SJCRH30 (cell line): ENCODE results near the gene LRRC28. TPM values are rescaled to one million over a fixed set of nuclear protein-coding genes. Genes with fewer than 3 reads are reported as not detected.

Experiments used
- DNase-seq, 2 experiments: peaks; one replicate each; pipeline ENCODE4 v3.0.0-alpha.2; 2015 to 2020
- H3K27ac ChIP-seq: fragments of 250-450 bp; sonication (Bioruptor Pico); 2 replicates; pipeline ENCODE4 v1.5.1; 2020; ENCODE audit warnings: mild to moderate bottlenecking, moderate library complexity
- H3K27me3 ChIP-seq: fragments of 250-450 bp; sonication (Bioruptor Pico); 2 replicates; pipeline ENCODE4 v1.5.1; 2020; ENCODE audit warnings: mild to moderate bottlenecking, moderate library complexity
- H3K36me3 ChIP-seq: fragments of 250-450 bp; sonication (Bioruptor Pico); 2 replicates; pipeline ENCODE4 v1.5.1; 2020; ENCODE audit warnings: mild to moderate bottlenecking, moderate library complexity
- H3K4me1 ChIP-seq: fragments of 250-450 bp; sonication (Bioruptor Pico); 2 replicates; pipeline ENCODE4 v1.5.1; 2020; ENCODE audit warnings: mild to moderate bottlenecking, moderate library complexity
- H3K4me3 ChIP-seq: fragments of 250-450 bp; sonication (Bioruptor Pico); 2 replicates; pipeline ENCODE4 v1.5.1; 2020; ENCODE audit warnings: mild to moderate bottlenecking, moderate library complexity
- H3K9me3 ChIP-seq: fragments of 250-450 bp; sonication (Bioruptor Pico); replicated peaks from 2 replicates; pipeline ENCODE4 v1.5.1; 2020; ENCODE audit warnings: mild to moderate bottlenecking, moderate library complexity
- total RNA-seq: library from RNA; depleted of rRNA; stranded (reverse); fragments of >200 nt; shearing (Covaris generic); gene quantifications from 2 replicates; pipeline ENCODE4 v1.2.3, GENCODE V29; 2014

The LRRC28 gene
- total RNA-seq, 1 experiment from 2014 or later: 18.6 TPM

- Histone ChIP-seq H3K27ac (no peak overlapping the region), H3K27me3 (no peaks in the 10 kb centered on the region), H3K4me3 (no peak overlapping the region), H3K9me3 (no peaks in the 10 kb centered on the region), H3K36me3 (no peaks in the 10 kb centered on the region), H3K4me1 (no peaks in the 10 kb centered on the region)
- DNase-seq: no peak
These were observed 16.7 kb downstream of the LRRC28 start for GRCh38 chr15:99267957-99268356.

DNA sequence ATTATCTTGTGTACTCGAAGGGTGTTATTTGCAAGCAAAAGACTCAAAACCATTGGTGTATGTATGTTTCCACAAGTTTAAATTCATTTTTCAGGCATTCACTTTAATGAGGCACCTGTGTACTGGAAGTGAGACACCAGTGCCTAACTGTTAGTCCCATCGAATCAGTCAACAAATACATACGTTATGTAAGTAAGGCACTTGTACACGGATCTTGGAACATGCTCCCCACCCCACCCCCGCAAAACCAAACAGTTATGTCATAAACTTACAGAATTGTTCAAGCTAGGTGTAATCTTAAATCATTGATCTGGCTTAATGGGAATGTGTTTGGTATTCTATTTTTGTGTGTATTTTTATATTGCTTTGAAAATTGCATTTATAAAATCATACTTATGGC lies 17.1 kb downstream of the LRRC28 start:
- no peak overlapping the region for H3K4me3 ChIP-seq
- H3K4me1 ChIP-seq: no peaks in the 10 kb centered on the region
- H3K9me3 ChIP-seq: no peaks in the 10 kb centered on the region
- no peak for DNase-seq
- no peaks in the 10 kb centered on the region for H3K36me3 ChIP-seq
- no peaks in the 10 kb centered on the region for H3K27me3 ChIP-seq
- H3K27ac ChIP-seq: no peak overlapping the region

DNA sequence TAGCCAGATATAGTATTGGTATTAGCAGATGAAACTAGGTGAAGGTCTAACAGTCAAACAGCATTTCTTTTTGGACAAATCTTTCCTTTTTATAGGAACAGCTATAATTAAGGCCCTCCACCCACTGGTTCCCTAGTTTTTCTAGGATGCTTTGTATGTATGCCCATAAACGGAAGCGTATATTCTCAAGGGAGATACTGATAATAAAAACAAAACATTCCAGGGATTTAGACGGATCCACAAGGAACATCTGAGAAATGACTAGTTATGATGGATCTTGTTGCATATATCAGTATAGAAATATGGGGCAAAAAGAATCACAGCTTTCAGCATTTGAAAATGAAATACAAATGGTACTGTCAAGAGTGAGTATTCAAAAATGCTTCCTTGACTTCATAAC lies 22.5 kb downstream of the LRRC28 start:
- Histone ChIP-seq H3K27ac (no peak overlapping the region), H3K36me3 (no peaks in the 10 kb centered on the region), H3K27me3 (no peaks in the 10 kb centered on the region), H3K4me1 (no peaks in the 10 kb centered on the region), H3K9me3 (no peaks in the 10 kb centered on the region), H3K4me3 (no peak overlapping the region)
- DNase-seq: no peak

GRCh38 chr15:99275061-99275460 lies 23.8 kb downstream of the LRRC28 start:
- no peak for DNase-seq
- Histone ChIP-seq H3K4me1 (no peaks in the 10 kb centered on the region), H3K27ac (no peak overlapping the region), H3K36me3 (no peaks in the 10 kb centered on the region), H3K9me3 (no peaks in the 10 kb centered on the region), H3K4me3 (no peak overlapping the region), H3K27me3 (no peaks in the 10 kb centered on the region)

DNA sequence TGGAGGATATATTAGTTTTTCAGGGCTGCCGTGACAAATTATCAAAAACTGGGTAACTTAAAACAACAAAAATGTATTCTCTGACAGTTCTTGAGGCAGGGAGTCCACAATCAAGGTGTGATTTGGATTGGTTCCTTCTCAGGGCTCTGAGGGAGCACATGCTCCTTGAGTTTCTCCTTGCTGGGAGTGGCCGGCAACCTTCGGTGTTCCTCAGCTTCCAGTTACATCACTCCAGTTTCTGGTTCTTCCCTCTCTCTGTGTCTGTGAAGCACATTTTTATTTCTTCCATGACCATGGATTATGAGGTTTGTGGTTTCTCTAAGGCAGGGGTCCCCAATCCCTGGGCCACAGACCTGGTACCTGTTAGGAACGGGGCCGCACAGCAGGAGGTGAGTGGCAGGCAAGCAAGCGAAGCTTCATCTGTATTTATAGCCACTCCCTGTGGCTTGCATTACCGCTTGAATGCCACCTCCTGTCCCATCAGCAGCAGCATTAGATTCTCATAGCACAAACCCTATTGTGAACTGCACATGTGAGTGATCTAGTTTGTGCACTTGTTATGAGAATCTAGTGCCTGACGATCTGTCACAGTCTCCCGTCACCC lies 24.3 kb downstream of the LRRC28 start:
- no peak for DNase-seq
- Histone ChIP-seq H3K4me1 (no peaks in the 10 kb centered on the region), H3K36me3 (no peaks in the 10 kb centered on the region), H3K27me3 (no peaks in the 10 kb centered on the region), H3K4me3 (no peak overlapping the region), H3K27ac (no peak overlapping the region), H3K9me3 (no peaks in the 10 kb centered on the region)

GRCh38 chr15:99279290-99279689 lies 28.0 kb downstream of the LRRC28 start:
- H3K27me3 ChIP-seq: no peaks in the 10 kb centered on the region
- no peak overlapping the region for H3K4me3 ChIP-seq
- no peaks in the 10 kb centered on the region for H3K9me3 ChIP-seq
- no peaks in the 10 kb centered on the region for H3K4me1 ChIP-seq
- H3K36me3 ChIP-seq: no peaks in the 10 kb centered on the region
- DNase-seq: no peak
- no peak overlapping the region for H3K27ac ChIP-seq

GRCh38 chr15:99279827-99280226 lies 28.5 kb downstream of the LRRC28 start:
- no peaks in the 10 kb centered on the region for H3K36me3 ChIP-seq
- DNase-seq: no peak
- H3K27ac ChIP-seq: no peak overlapping the region
- H3K4me1 ChIP-seq: no peaks in the 10 kb centered on the region
- no peaks in the 10 kb centered on the region for H3K27me3 ChIP-seq
- H3K4me3 ChIP-seq: no peak overlapping the region
- H3K9me3 ChIP-seq: no peaks in the 10 kb centered on the region

DNA sequence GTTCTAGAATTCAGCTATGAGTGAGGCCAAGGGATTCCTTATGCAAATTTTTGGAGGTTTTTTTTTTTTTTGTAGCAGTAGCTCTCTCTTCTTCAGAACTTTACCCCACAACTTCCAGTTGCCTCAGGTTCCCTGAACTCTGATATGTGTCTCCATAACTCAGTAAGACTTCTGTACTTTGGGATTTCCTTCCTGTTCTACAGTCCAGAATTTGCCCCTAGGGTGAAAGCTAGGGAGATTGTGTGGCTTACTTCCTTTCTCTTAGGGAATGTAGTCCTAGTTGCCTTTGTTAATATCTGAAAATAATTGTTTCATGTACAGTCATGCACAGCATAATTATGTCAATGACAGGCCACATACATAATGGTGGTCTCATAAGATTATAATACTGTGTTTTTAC lies 30.8 kb downstream of the LRRC28 start:
- no peak overlapping the region for H3K27ac ChIP-seq
- no peak for DNase-seq
- H3K27me3 ChIP-seq: no peaks in the 10 kb centered on the region
- H3K36me3 ChIP-seq: no peaks in the 10 kb centered on the region
- H3K4me3 ChIP-seq: no peak overlapping the region
- no peaks in the 10 kb centered on the region for H3K9me3 ChIP-seq
- H3K4me1 ChIP-seq: no peaks in the 10 kb centered on the region

DNA sequence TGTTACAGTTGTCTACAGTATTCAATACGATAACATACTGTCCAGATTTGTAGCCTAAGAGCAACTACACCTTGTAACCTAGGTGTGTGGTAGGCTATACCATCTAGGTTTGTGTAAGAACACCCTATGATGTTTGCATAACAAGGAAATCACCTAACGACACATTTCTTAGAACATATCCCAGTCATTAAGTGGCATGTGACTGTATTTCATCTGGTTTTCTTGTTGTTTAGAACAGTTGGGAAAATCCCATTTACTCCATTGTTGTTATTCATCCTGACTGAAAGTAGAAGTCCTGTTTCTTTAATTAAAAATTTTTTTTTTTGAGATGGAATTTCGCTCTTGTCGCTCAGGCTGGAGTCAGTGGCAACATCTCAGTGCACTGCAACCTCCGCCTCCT lies 31.3 kb downstream of the LRRC28 start:
- Histone ChIP-seq H3K4me3 (no peak overlapping the region), H3K4me1 (no peaks in the 10 kb centered on the region), H3K36me3 (no peaks in the 10 kb centered on the region), H3K27me3 (no peaks in the 10 kb centered on the region), H3K9me3 (no peaks in the 10 kb centered on the region), H3K27ac (no peak overlapping the region)
- DNase-seq: no peak

DNA sequence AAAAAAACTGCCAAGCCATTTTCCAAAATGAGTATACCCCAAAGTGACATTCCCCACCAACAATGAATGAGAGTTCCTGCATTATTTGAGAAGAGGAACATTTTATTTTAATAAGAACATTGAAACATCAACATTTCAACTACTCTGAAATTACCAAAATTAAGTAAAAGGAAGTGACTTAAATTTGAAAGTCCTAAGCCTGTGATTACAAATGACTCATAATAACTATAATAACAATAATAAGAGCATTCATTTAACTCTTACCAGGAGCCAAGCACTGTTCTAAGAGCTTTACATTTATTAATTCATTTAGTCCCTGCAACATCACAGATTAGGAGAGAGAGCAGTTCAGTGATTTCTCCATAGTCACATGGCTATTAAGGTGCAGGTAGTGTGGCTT lies 32.4 kb downstream of the LRRC28 start:
- H3K4me3 ChIP-seq: no peak overlapping the region
- H3K36me3 ChIP-seq: no peaks in the 10 kb centered on the region
- no peaks in the 10 kb centered on the region for H3K4me1 ChIP-seq
- no peaks in the 10 kb centered on the region for H3K9me3 ChIP-seq
- H3K27ac ChIP-seq: no peak overlapping the region
- DNase-seq: no peak
- H3K27me3 ChIP-seq: no peaks in the 10 kb centered on the region

- no peak overlapping the region for H3K27ac ChIP-seq
- 0 out of 2 replicates have a peak, but pooled peaks cover 3% of the 10 kb centered on the region for H3K9me3 ChIP-seq
- H3K4me1 ChIP-seq: no peaks in the 10 kb centered on the region
- peaks cover 4% of the 10 kb centered on the region; the same call in 1 of the 2 replicates for H3K36me3 ChIP-seq
- H3K4me3 ChIP-seq: no peak overlapping the region
- H3K27me3 ChIP-seq: no peaks in the 10 kb centered on the region
- DNase-seq: no peak
These were observed 40.4 kb downstream of the LRRC28 start for GRCh38 chr15:99291643-99292042.

DNA sequence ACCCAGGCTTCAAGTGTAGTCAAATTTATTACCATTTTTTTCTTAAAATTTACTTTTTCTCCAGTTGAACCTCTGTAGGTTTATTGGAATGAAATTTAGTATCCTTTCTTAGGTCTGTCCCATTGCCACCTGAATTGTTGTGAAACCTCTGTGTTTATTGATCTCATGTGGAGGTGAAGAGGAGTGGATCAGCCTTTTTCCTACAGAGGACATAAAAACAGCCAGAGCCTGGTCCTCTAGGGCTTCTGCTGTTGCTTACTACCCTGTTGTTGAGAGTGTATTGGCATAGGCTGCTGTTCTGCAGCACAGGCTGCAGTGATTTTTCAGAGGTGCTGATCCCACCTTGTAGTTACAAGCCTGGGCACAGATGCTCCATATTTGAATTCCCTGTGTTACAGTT lies 44.6 kb downstream of the LRRC28 start:
- H3K27me3 ChIP-seq: no peaks in the 10 kb centered on the region
- H3K9me3 ChIP-seq: 0 out of 2 replicates have a peak, but pooled peaks cover 3% of the 10 kb centered on the region
- H3K36me3 ChIP-seq: no peaks in the 10 kb centered on the region
- no peak for DNase-seq
- no peak overlapping the region for H3K27ac ChIP-seq
- no peak overlapping the region for H3K4me3 ChIP-seq
- no peaks in the 10 kb centered on the region for H3K4me1 ChIP-seq

DNA sequence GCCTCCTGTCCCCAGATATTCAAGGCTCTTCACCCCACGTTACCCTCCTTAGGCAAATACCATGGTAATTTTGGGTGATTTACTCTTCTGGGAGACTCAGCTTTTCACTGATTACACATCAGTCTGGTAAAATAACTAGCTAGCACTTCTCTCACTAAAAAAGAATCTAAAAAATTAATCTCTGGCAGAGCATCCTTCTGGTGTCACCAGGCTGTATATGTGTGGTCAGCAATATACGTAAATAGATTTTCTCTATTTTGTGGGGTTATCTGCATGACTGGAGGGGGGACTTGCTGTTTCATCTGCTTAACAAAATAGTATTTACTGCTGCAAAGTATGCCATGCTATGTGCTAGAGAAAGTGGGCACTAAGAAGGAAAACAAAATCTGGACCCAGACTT lies 45.1 kb downstream of the LRRC28 start:
- no peak overlapping the region for H3K4me3 ChIP-seq
- 0 out of 2 replicates have a peak, but pooled peaks cover 3% of the 10 kb centered on the region for H3K9me3 ChIP-seq
- H3K27ac ChIP-seq: no peak overlapping the region
- H3K4me1 ChIP-seq: no peaks in the 10 kb centered on the region
- H3K27me3 ChIP-seq: no peaks in the 10 kb centered on the region
- no peaks in the 10 kb centered on the region for H3K36me3 ChIP-seq
- no peak for DNase-seq

DNA sequence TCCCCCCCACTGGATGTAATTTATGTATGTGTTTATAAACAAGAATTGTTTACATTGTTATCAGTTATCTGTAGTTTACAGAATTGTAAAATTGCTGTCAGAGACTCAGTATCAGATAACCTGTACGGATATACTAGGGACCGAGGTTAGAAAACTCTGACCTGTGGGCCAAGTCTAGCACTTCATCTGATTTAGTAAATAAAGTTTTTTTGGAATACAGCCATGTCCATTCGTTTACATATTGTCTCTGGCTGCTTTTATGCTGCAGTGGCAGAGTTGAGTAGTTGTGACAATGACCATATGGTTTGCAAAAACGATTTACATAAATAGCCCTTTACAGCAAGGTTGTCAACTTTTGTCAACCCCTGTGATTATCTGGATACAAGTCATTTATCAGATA lies 52.6 kb downstream of the LRRC28 start:
- Histone ChIP-seq H3K27ac (no peak overlapping the region), H3K4me1 (peaks cover 24% of the 10 kb centered on the region), H3K4me3 (no peak overlapping the region), H3K27me3 (no peaks in the 10 kb centered on the region), H3K36me3 (no peaks in the 10 kb centered on the region), H3K9me3 (no peaks in the 10 kb centered on the region)
- DNase-seq: no peak

- H3K36me3 ChIP-seq: no peaks in the 10 kb centered on the region
- peak overlapping the region; percentile 11; the same call in 1 of the 2 replicates for H3K27ac ChIP-seq
- no peak overlapping the region for H3K4me3 ChIP-seq
- H3K27me3 ChIP-seq: no peaks in the 10 kb centered on the region
- H3K9me3 ChIP-seq: no peaks in the 10 kb centered on the region
- peaks cover 24% of the 10 kb centered on the region for H3K4me1 ChIP-seq
- peak; percentile 88 to 93 for DNase-seq
These were observed 54.7 kb downstream of the LRRC28 start for GRCh38 chr15:99305761-99306505.
